ENCODE measurements around the gene GPATCH1.

GRCh38 chr19:33040994-33041827 is 39.8 kb upstream of the GPATCH1 start:
- no peak for TF ChIP-seq GATA3 (IDR thresholded peaks at IDR 0.05; ENCODE audit: low read depth, low read length)
- no peak for TF ChIP-seq GATA2 (IDR thresholded peaks at IDR 0.05; ENCODE audit: low read depth, low read length)
